Effector CD4-positive, alpha-beta T cell (primary cell): ENCODE data around the gene TBC1D9B.

Experiments used
- DNase-seq: peaks from one replicate; pipeline ENCODE4 v3.0.0-alpha.2; 2020

TBC1D9B gene

GRCh38 chr5:179819296-179820126, 88.2 kb downstream of the TBC1D9B start:
- DNase-seq, result peak; percentile 36

GRCh38 chr5:179818746-179819295, 88.9 kb downstream of the TBC1D9B start:
- peak; percentile 89 for DNase-seq

GRCh38 chr5:179817890-179818745, 89.6 kb downstream of the TBC1D9B start:
- DNase-seq, result no peak

GRCh38 chr5:179817470-179817840, 90.2 kb downstream of the TBC1D9B start:
- no peak for DNase-seq

- DNase-seq, result no peak
These were observed 90.8 kb downstream of the TBC1D9B start for GRCh38 chr5:179816796-179817469.

GRCh38 chr5:179816401-179816795, 91.3 kb downstream of the TBC1D9B start:
- no peak for DNase-seq

GRCh38 chr5:179815491-179816249, 92.0 kb downstream of the TBC1D9B start:
- DNase-seq, result no peak

- DNase-seq, result no peak
These were observed 93.6 kb downstream of the TBC1D9B start for GRCh38 chr5:179814090-179814489.

GRCh38 chr5:179812997-179813607, 94.6 kb downstream of the TBC1D9B start:
- no peak for DNase-seq

- DNase-seq, result no peak
These were observed 95.4 kb downstream of the TBC1D9B start for GRCh38 chr5:179812135-179812825.
